Activated naive CD8-positive, alpha-beta T cell treated with anti-CD3 and anti-CD28 coated beads, Interleukin-2, amount 10 ng/mL, durations not matched to agents 7 days and 5 days (primary cell): ENCODE results near the gene GRID2. TPM values are rescaled to one million over a fixed set of nuclear protein-coding genes. Genes with fewer than 3 reads are reported as not detected.

Source experiments
- ATAC-seq: fragments of 150-1000 bp; cut with Tn5 transposase; one replicate; pipeline ENCODE4 v1.10.0; 2021; ENCODE audit warnings: low read depth, moderate library complexity
- POLR2A ChIA-PET: fragments of 350-600 bp; sonication (Branson Sonifier 250); formaldehyde crosslinking; loops from one replicate; lab custom pipeline; 2021; ENCODE audit warnings: antibody characterized with exemption; lab: Charles Lee
- DNase-seq: peaks from one replicate; pipeline ENCODE4 v3.0.0; 2021
- H3K27ac Mint-ChIP-seq: one replicate; pipeline ENCODE4 v1.8.0; 2022; ENCODE audit warnings: mild to moderate bottlenecking, mixed read lengths
- H3K27me3 Mint-ChIP-seq: one replicate; pipeline ENCODE4 v1.8.0; 2022; ENCODE audit warnings: mild to moderate bottlenecking, moderate library complexity, mixed read lengths
- H3K36me3 Mint-ChIP-seq: one replicate; pipeline ENCODE4 v1.8.0; 2021; ENCODE audit warnings: mild to moderate bottlenecking, mixed read lengths
- H3K4me1 Mint-ChIP-seq: one replicate; pipeline ENCODE4 v1.8.0; 2021; ENCODE audit warnings: mixed read lengths
- H3K4me3 Mint-ChIP-seq: one replicate; pipeline ENCODE4 v1.8.0; 2022; ENCODE audit warnings: mild to moderate bottlenecking, moderate library complexity, mixed read lengths
- H3K9me3 Mint-ChIP-seq: one replicate; pipeline ENCODE4 v1.8.0; 2021; ENCODE audit warnings: mixed read lengths
- total RNA-seq, 2 experiments: library from RNA; stranded (reverse); gene quantifications; one replicate each; pipeline ENCODE4 v1.2.3, GENCODE V29; 2021

GRID2 gene
- total RNA-seq, 2 experiments from 2014 or later, result not detected

GRCh38 chr4:92953462-92953861 is 649.7 kb downstream of the GRID2 start:
- no peak for DNase-seq
- Mint-ChIP-seq H3K27me3 (no peaks in the 10 kb centered on the region), H3K36me3 (no peaks in the 10 kb centered on the region), H3K27ac (no peak overlapping the region), H3K4me1 (no peaks in the 10 kb centered on the region), H3K9me3 (peaks cover 4% of the 10 kb centered on the region), H3K4me3 (no peak overlapping the region)
- no peak for ATAC-seq
- POLR2A ChIA-PET, result no interaction called here

GRCh38 chr4:92961881-92962280 is 658.1 kb downstream of the GRID2 start:
- no peaks in the 10 kb centered on the region for H3K4me1 Mint-ChIP-seq
- no peak overlapping the region for H3K27ac Mint-ChIP-seq
- ATAC-seq (no peak), DNase-seq (no peak)
- no peaks in the 10 kb centered on the region for H3K36me3 Mint-ChIP-seq
- no peaks in the 10 kb centered on the region for H3K27me3 Mint-ChIP-seq
- peaks cover 7% of the 10 kb centered on the region for H3K9me3 Mint-ChIP-seq
- POLR2A ChIA-PET, result no interaction called here
- no peak overlapping the region for H3K4me3 Mint-ChIP-seq

- Mint-ChIP-seq H3K27me3 (no peaks in the 10 kb centered on the region), H3K36me3 (no peaks in the 10 kb centered on the region), H3K4me3 (no peak overlapping the region), H3K9me3 (peaks cover 4% of the 10 kb centered on the region), H3K4me1 (no peaks in the 10 kb centered on the region), H3K27ac (no peak overlapping the region)
- ATAC-seq, result no peak
- no peak for DNase-seq
- POLR2A ChIA-PET, result no interaction called here
Measured at GRCh38 chr4:92962831-92963230, 659.1 kb downstream of the GRID2 start.

GRCh38 chr4:92968556-92968955 is 664.8 kb downstream of the GRID2 start:
- Mint-ChIP-seq H3K36me3 (no peaks in the 10 kb centered on the region), H3K4me3 (no peak overlapping the region), H3K27me3 (no peaks in the 10 kb centered on the region), H3K9me3 (no peaks in the 10 kb centered on the region), H3K4me1 (no peaks in the 10 kb centered on the region), H3K27ac (no peak overlapping the region)
- no peak for ATAC-seq
- DNase-seq, result no peak
- POLR2A ChIA-PET, result no interaction called here

GRCh38 chr4:92968996-92969395 is 665.2 kb downstream of the GRID2 start:
- no peak for DNase-seq
- Mint-ChIP-seq H3K4me3 (no peak overlapping the region), H3K36me3 (no peaks in the 10 kb centered on the region), H3K27me3 (no peaks in the 10 kb centered on the region), H3K27ac (no peak overlapping the region), H3K4me1 (no peaks in the 10 kb centered on the region), H3K9me3 (peaks cover 1% of the 10 kb centered on the region)
- no peak for ATAC-seq
- POLR2A ChIA-PET, result no interaction called here

GRCh38 chr4:92969650-92970379 is 666.0 kb downstream of the GRID2 start:
- ATAC-seq, result no peak
- H3K27me3 Mint-ChIP-seq, result no peaks in the 10 kb centered on the region

GRCh38 chr4:92970996-92971395 is 667.2 kb downstream of the GRID2 start:
- DNase-seq (no peak), ATAC-seq (no peak)
- no peak overlapping the region for H3K27ac Mint-ChIP-seq
- H3K27me3 Mint-ChIP-seq, result no peaks in the 10 kb centered on the region
- H3K4me3 Mint-ChIP-seq, result no peak overlapping the region
- POLR2A ChIA-PET, result no interaction called here
- H3K36me3 Mint-ChIP-seq, result no peaks in the 10 kb centered on the region
- H3K4me1 Mint-ChIP-seq, result no peaks in the 10 kb centered on the region
- peaks cover 1% of the 10 kb centered on the region for H3K9me3 Mint-ChIP-seq

More at GRCh38 chr4:92969650-92970379, 666.0 kb downstream of the GRID2 start:
- Mint-ChIP-seq H3K36me3 (no peaks in the 10 kb centered on the region), H3K4me1 (no peaks in the 10 kb centered on the region), H3K9me3 (peaks cover 1% of the 10 kb centered on the region), H3K4me3 (no peak overlapping the region), H3K27ac (no peak overlapping the region)
- POLR2A ChIA-PET, result no interaction called here
- DNase-seq, result no peak

- no peaks in the 10 kb centered on the region for H3K27me3 Mint-ChIP-seq
- peaks cover 3% of the 10 kb centered on the region for H3K9me3 Mint-ChIP-seq
- H3K4me1 Mint-ChIP-seq, result no peaks in the 10 kb centered on the region
- POLR2A ChIA-PET, result no interaction called here
- DNase-seq, result no peak
- no peak overlapping the region for H3K27ac Mint-ChIP-seq
- H3K36me3 Mint-ChIP-seq, result no peaks in the 10 kb centered on the region
- ATAC-seq, result no peak
- H3K4me3 Mint-ChIP-seq, result no peak overlapping the region
Measured at GRCh38 chr4:92988301-92988700, 684.5 kb downstream of the GRID2 start.

- no peak overlapping the region for H3K27ac Mint-ChIP-seq
- H3K27me3 Mint-ChIP-seq, result no peaks in the 10 kb centered on the region
- H3K4me1 Mint-ChIP-seq, result no peaks in the 10 kb centered on the region
- no peak overlapping the region for H3K4me3 Mint-ChIP-seq
- ATAC-seq (no peak), DNase-seq (no peak)
- POLR2A ChIA-PET, result no interaction called here
- peaks cover 3% of the 10 kb centered on the region for H3K9me3 Mint-ChIP-seq
- H3K36me3 Mint-ChIP-seq, result no peaks in the 10 kb centered on the region
Measured at GRCh38 chr4:92992758-92993157, 689.0 kb downstream of the GRID2 start.

- Mint-ChIP-seq H3K36me3 (no peaks in the 10 kb centered on the region), H3K9me3 (peaks cover 3% of the 10 kb centered on the region), H3K27ac (no peak overlapping the region), H3K27me3 (no peaks in the 10 kb centered on the region), H3K4me3 (no peak overlapping the region), H3K4me1 (no peaks in the 10 kb centered on the region)
- no peak for DNase-seq
- POLR2A ChIA-PET, result no interaction called here
- ATAC-seq, result no peak
Measured at GRCh38 chr4:92994727-92995126, 691.0 kb downstream of the GRID2 start.

- DNase-seq (no peak), ATAC-seq (no peak)
- Mint-ChIP-seq H3K27me3 (no peaks in the 10 kb centered on the region), H3K4me1 (no peaks in the 10 kb centered on the region), H3K36me3 (no peaks in the 10 kb centered on the region), H3K9me3 (no peaks in the 10 kb centered on the region), H3K27ac (no peak overlapping the region), H3K4me3 (no peak overlapping the region)
- POLR2A ChIA-PET, result no interaction called here
Measured at GRCh38 chr4:92996533-92996932, 692.8 kb downstream of the GRID2 start.

GRCh38 chr4:93000910-93001309 is 697.1 kb downstream of the GRID2 start:
- H3K4me1 Mint-ChIP-seq, result no peaks in the 10 kb centered on the region
- DNase-seq (no peak), ATAC-seq (no peak)
- H3K9me3 Mint-ChIP-seq, result no peaks in the 10 kb centered on the region
- POLR2A ChIA-PET, result no interaction called here
- no peaks in the 10 kb centered on the region for H3K27me3 Mint-ChIP-seq
- no peak overlapping the region for H3K4me3 Mint-ChIP-seq
- no peaks in the 10 kb centered on the region for H3K36me3 Mint-ChIP-seq
- no peak overlapping the region for H3K27ac Mint-ChIP-seq

GRCh38 chr4:93002240-93002639 is 698.5 kb downstream of the GRID2 start:
- H3K36me3 Mint-ChIP-seq, result no peaks in the 10 kb centered on the region
- no peaks in the 10 kb centered on the region for H3K4me1 Mint-ChIP-seq
- ATAC-seq (no peak), DNase-seq (no peak)
- H3K27ac Mint-ChIP-seq, result no peak overlapping the region
- POLR2A ChIA-PET, result no interaction called here
- H3K9me3 Mint-ChIP-seq, result no peaks in the 10 kb centered on the region
- H3K4me3 Mint-ChIP-seq, result no peak overlapping the region
- H3K27me3 Mint-ChIP-seq, result no peaks in the 10 kb centered on the region

- ATAC-seq, result no peak
- Mint-ChIP-seq H3K4me3 (no peak overlapping the region), H3K4me1 (no peaks in the 10 kb centered on the region), H3K27me3 (no peaks in the 10 kb centered on the region), H3K36me3 (no peaks in the 10 kb centered on the region), H3K27ac (no peak overlapping the region), H3K9me3 (peaks cover 3% of the 10 kb centered on the region)
- POLR2A ChIA-PET, result no interaction called here
- no peak for DNase-seq
Measured at GRCh38 chr4:93016350-93016749, 712.6 kb downstream of the GRID2 start.
